ENCODE measurements around the gene NDUFA6. TPM values are rescaled to one million over a fixed set of nuclear protein-coding genes. Genes with fewer than 3 reads are reported as not detected.

The NDUFA6 gene
- total and polyA plus RNA-seq, 7 donors: 149 to 253 (median 181) TPM

- peak within 1 kb of the TSS; percentile 95 for H3K27ac ChIP-seq
- H3K9me3 ChIP-seq: no peaks in the 10 kb centered on the region
- H3K4me1 ChIP-seq: peaks cover 40% of the 10 kb centered on the region
- no peak for TF ChIP-seq CTCF (IDR thresholded peaks at IDR 0.05)
- intact Hi-C loops (cut with DNase I): loop anchor here in 1 of 2 donors (10.0 kb wide), 1 partner anchor 265 kb away; no protein-coding TSS in a partner anchor
- ATAC-seq (peak; percentile 92 to 94 (median 93)), DNase-seq (peak; percentile 100)
- no peaks in the 10 kb centered on the region for H3K27me3 ChIP-seq (ENCODE audit: insufficient read depth in 3 of 3, low read length in 2 of 3)
- peak within 1 kb of the TSS; percentile 71 for H3K4me3 ChIP-seq
- 0% methylated on average over 65 to 71 of the region's 71 CpGs for WGBS, 3 donors
- peaks cover 3 to 39% of the 10 kb centered on the region in 2 donors for H3K36me3 ChIP-seq (ENCODE audit: insufficient read depth in 1 of 2, low read depth in 1 of 2)
Measured at GRCh38 chr22:42079319-42080251, 11.0 kb downstream of the NDUFA6 start, which contains the start of gene SMDT1. TSS of gene SMDT1 (plus strand) at chr22:42079700. CDS start at chr22:42079769, 69 bp downstream.

- no peaks in the 10 kb centered on the region for H3K9me3 ChIP-seq
- H3K4me3 ChIP-seq: peak overlapping the region; percentile 71
- no peak for TF ChIP-seq CTCF (IDR thresholded peaks at IDR 0.05)
- peak; percentile 28 to 44 (median 32) for ATAC-seq
- intact Hi-C loops (cut with DNase I): loop anchor here in 1 of 2 donors (10.0 kb wide), 1 partner anchor 264 kb away; no protein-coding TSS in a partner anchor
- H3K36me3 ChIP-seq (ENCODE audit: insufficient read depth in 1 of 2, low read depth in 1 of 2): peaks cover 0 to 30% of the 10 kb centered on the region in 2 donors
- H3K4me1 ChIP-seq: peaks cover 42% of the 10 kb centered on the region
- 16 to 21% (median 21%) methylated on average over 23 to 24 of the region's 24 CpGs for WGBS, 3 donors
- no peak for DNase-seq
- H3K27me3 ChIP-seq (ENCODE audit: insufficient read depth in 3 of 3, low read length in 2 of 3): no peaks in the 10 kb centered on the region
- peak overlapping the region; percentile 95 for H3K27ac ChIP-seq
Measured at GRCh38 chr22:42078469-42079318, 11.9 kb downstream of the NDUFA6 start.

GRCh38 chr22:42077486-42078125 is 13.0 kb downstream of the NDUFA6 start:
- Histone ChIP-seq H3K9me3 (no peaks in the 10 kb centered on the region), H3K4me3 (no peak overlapping the region), H3K27ac (peak overlapping the region; percentile 95), H3K27me3 (ENCODE audit: insufficient read depth in 3 of 3, low read length in 2 of 3) (no peaks in the 10 kb centered on the region), H3K4me1 (peaks cover 35% of the 10 kb centered on the region), H3K36me3 (ENCODE audit: insufficient read depth in 1 of 2, low read depth in 1 of 2) (peaks cover 0 to 19% of the 10 kb centered on the region in 2 donors)
- ATAC-seq (no peak), DNase-seq (peak in 1 of 2 donors; percentile 51)
- 86 to 88% (median 86%) methylated on average over 20 to 21 of the region's 21 CpGs for whole genome bisulfite sequencing, 3 donors
- intact Hi-C loops (cut with DNase I): loop anchor here in 1 of 2 donors (10.0 kb wide), 1 partner anchor 263 kb away; no protein-coding TSS in a partner anchor
- no peak for TF ChIP-seq CTCF (IDR thresholded peaks at IDR 0.05)

- TF ChIP-seq CTCF (IDR thresholded peaks at IDR 0.05): no peak
- Histone ChIP-seq H3K27ac (no peak overlapping the region), H3K9me3 (no peaks in the 10 kb centered on the region), H3K27me3 (ENCODE audit: insufficient read depth in 3 of 3, low read length in 2 of 3) (no peaks in the 10 kb centered on the region), H3K36me3 (ENCODE audit: insufficient read depth in 1 of 2, low read depth in 1 of 2) (peaks cover 0 to 12% of the 10 kb centered on the region in 2 donors), H3K4me3 (no peak overlapping the region), H3K4me1 (peaks cover 29% of the 10 kb centered on the region)
- ATAC-seq (no peak), DNase-seq (peak in 1 of 2 donors; percentile 49)
- intact Hi-C loops (cut with DNase I): loop anchor here in 1 of 2 donors (10.0 kb wide), 1 partner anchor 262 kb away; no protein-coding TSS in a partner anchor
- WGBS, 3 donors: 88 to 91% (median 88%) methylated on average over 20 of the region's 20 CpGs
Measured at GRCh38 chr22:42076764-42077485, 13.6 kb downstream of the NDUFA6 start.

Measured in psoas muscle (tissue), 8 donors.